Measurements from ENCODE around the gene PELI1. TPM values are rescaled to one million over a fixed set of nuclear protein-coding genes. Genes with fewer than 3 reads are reported as not detected.

The PELI1 gene
- total RNA-seq, 4 donors from 2014 or later, result 26.2 to 54.7 (median 37.4) TPM

GRCh38 chr2:64189167-64189566, 44.9 kb upstream of the PELI1 start:
- Histone ChIP-seq H3K27me3 (no peaks in the 10 kb centered on the region), H3K9me3 (no peaks in the 10 kb centered on the region), H3K4me3 (no peak overlapping the region), H3K4me1 (no peaks in the 10 kb centered on the region), H3K27ac (no peak overlapping the region), H3K36me3 (no peaks in the 10 kb centered on the region)
- no peak for DNase-seq
- intact Hi-C loops (cut with DNase I; ENCODE audit: low total_unique reads), result loop anchor here (10.0 kb wide), 1 partner anchor 304 kb away; no protein-coding TSS in a partner anchor
- TF ChIP-seq CTCF (IDR thresholded peaks at IDR 0.05) (no peak), POLR2A (IDR thresholded peaks at IDR 0.05) (no peak)

GRCh38 chr2:64186699-64187605, 42.7 kb upstream of the PELI1 start:
- DNase-seq, result no peak
- intact Hi-C loops (cut with DNase I; ENCODE audit: low total_unique reads), result loop anchor here (10.0 kb wide), 1 partner anchor 302 kb away; no protein-coding TSS in a partner anchor

GRCh38 chr2:64179582-64180321, 35.5 kb upstream of the PELI1 start:
- H3K36me3 ChIP-seq, result no peaks in the 10 kb centered on the region
- no peak for TF ChIP-seq POLR2A (IDR thresholded peaks at IDR 0.05)
- no peaks in the 10 kb centered on the region for H3K27me3 ChIP-seq
- H3K9me3 ChIP-seq, result no peaks in the 10 kb centered on the region
- DNase-seq, result no peak
- H3K27ac ChIP-seq, result no peak overlapping the region
- intact Hi-C loops (cut with DNase I; ENCODE audit: low total_unique reads), result loop anchor here (10.0 kb wide), 1 partner anchor 295 kb away; no protein-coding TSS in a partner anchor
- no peaks in the 10 kb centered on the region for H3K4me1 ChIP-seq
- H3K4me3 ChIP-seq, result no peak overlapping the region

More at GRCh38 chr2:64186699-64187605, 42.7 kb upstream of the PELI1 start:
- no peak overlapping the region for H3K27ac ChIP-seq
- no peak overlapping the region for H3K4me3 ChIP-seq
- no peaks in the 10 kb centered on the region for H3K36me3 ChIP-seq
- H3K4me1 ChIP-seq, result no peaks in the 10 kb centered on the region
- no peaks in the 10 kb centered on the region for H3K27me3 ChIP-seq
- H3K9me3 ChIP-seq, result no peaks in the 10 kb centered on the region
- TF ChIP-seq CTCF (IDR thresholded peaks at IDR 0.05), result no peak

- H3K9me3 ChIP-seq, result no peaks in the 10 kb centered on the region
- H3K27me3 ChIP-seq, result no peaks in the 10 kb centered on the region
- TF ChIP-seq CTCF (IDR thresholded peaks at IDR 0.05) (no peak), POLR2A (IDR thresholded peaks at IDR 0.05) (no peak)
- no peak overlapping the region for H3K4me3 ChIP-seq
- no peaks in the 10 kb centered on the region for H3K36me3 ChIP-seq
- H3K4me1 ChIP-seq, result no peaks in the 10 kb centered on the region
- H3K27ac ChIP-seq, result peak overlapping the region; percentile 35 to 39
- peak in 1 of 2 donors; percentile 47 for DNase-seq
- intact Hi-C loops (cut with DNase I; ENCODE audit: low total_unique reads), result no loop called here
These were observed 33.1 kb upstream of the PELI1 start for GRCh38 chr2:64177315-64177714.

GRCh38 chr2:64175419-64176197, 31.4 kb upstream of the PELI1 start:
- intact Hi-C loops (cut with DNase I; ENCODE audit: low total_unique reads), result no loop called here
- H3K27me3 ChIP-seq, result no peaks in the 10 kb centered on the region
- no peak overlapping the region for H3K4me3 ChIP-seq
- H3K27ac ChIP-seq, result no peak overlapping the region
- H3K9me3 ChIP-seq, result no peaks in the 10 kb centered on the region
- TF ChIP-seq POLR2A (IDR thresholded peaks at IDR 0.05) (no peak), CTCF (IDR thresholded peaks at IDR 0.05) (no peak)
- H3K36me3 ChIP-seq, result no peaks in the 10 kb centered on the region
- DNase-seq, result no peak
- no peaks in the 10 kb centered on the region for H3K4me1 ChIP-seq

All from uterus (tissue), 4 donors.